Measurements from ENCODE around the gene MEX3A. TPM values are rescaled to one million over a fixed set of nuclear protein-coding genes. Genes with fewer than 3 reads are reported as not detected.
A peak's percentile ranks its signal among the peaks of the same experiment; 100 is the strongest.

The MEX3A gene
- total RNA-seq, 1 donor from 2014 or later, result 32.2 TPM

DNA sequence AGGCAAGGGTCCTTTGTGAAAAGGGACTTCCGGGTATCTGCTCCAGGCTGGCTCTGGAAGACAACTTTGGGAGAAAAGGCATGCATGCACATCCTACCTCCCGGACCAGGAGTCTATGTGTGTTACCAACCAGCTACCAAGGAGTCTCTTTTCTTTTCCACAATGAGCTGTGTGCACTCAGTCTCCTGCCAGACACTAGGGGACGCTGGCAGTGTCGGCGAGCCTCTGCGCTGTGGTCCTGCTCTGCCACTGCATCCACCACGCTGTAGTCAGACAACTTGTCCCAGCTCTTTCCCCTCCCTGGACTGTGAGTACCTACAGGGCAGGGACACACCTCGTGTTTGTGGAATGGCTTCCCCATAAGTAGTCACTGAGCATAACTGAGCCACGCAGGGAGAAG is 56.4 kb downstream of the MEX3A start:
- H3K4me1 Mint-ChIP-seq, result peaks cover 12% of the 10 kb centered on the region
- TF ChIP-seq EZH2 (IDR thresholded peaks at IDR 0.05), result no peak
- TF ChIP-seq, protein P1, sequence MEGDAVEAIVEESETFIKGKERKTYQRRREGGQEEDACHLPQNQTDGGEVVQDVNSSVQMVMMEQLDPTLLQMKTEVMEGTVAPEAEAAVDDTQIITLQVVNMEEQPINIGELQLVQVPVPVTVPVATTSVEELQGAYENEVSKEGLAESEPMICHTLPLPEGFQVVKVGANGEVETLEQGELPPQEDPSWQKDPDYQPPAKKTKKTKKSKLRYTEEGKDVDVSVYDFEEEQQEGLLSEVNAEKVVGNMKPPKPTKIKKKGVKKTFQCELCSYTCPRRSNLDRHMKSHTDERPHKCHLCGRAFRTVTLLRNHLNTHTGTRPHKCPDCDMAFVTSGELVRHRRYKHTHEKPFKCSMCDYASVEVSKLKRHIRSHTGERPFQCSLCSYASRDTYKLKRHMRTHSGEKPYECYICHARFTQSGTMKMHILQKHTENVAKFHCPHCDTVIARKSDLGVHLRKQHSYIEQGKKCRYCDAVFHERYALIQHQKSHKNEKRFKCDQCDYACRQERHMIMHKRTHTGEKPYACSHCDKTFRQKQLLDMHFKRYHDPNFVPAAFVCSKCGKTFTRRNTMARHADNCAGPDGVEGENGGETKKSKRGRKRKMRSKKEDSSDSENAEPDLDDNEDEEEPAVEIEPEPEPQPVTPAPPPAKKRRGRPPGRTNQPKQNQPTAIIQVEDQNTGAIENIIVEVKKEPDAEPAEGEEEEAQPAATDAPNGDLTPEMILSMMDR (IDR thresholded peaks at IDR 0.05), result peak; percentile 79

DNA sequence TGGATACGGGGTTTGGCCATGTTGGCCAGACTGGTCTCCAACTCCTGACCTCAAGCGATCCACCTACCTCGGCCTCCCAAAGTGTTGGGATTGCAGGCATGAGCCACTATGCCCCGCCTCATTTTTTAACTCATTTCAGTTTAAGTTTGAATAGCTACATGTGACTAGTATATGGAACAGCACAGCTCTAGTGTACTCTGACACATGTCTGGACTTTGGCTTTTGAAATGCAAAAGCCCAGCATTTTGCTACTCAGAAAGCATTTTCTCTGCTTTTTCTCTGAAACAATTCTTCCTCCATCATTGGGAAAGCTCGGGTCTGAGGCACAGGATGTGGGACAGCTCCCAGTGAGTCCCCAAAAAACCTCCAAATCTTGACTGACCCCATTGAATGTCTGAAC is 57.5 kb downstream of the MEX3A start:
- no peak overlapping the region for H3K9ac ChIP-seq
- Mint-ChIP-seq H3K27me3 (ENCODE audit: insufficient read depth, low read depth) (peaks cover 4% of the 10 kb centered on the region), H3K36me3 (peaks cover 2% of the 10 kb centered on the region), H3K9me3 (no peaks in the 10 kb centered on the region), H3K27ac (no peak overlapping the region), H3K4me1 (peaks cover 18% of the 10 kb centered on the region), H3K4me3 (no peak overlapping the region)
- peaks cover 9% of the 10 kb centered on the region for H3K79me2 ChIP-seq (ENCODE audit: low read depth)
- peaks cover 31% of the 10 kb centered on the region for H3K27me3 ChIP-seq
- no peak for TF ChIP-seq EZH2phosphoT487 (IDR thresholded peaks at IDR 0.05)
- no peak for DNase-seq (ENCODE audit: low spot score)
- peaks cover 4% of the 10 kb centered on the region for H3K4me1 ChIP-seq
- peaks cover 6% of the 10 kb centered on the region for H4K20me1 ChIP-seq (ENCODE audit: low read depth)
- no peaks in the 10 kb centered on the region for H3K9me3 ChIP-seq (ENCODE audit: low read depth)
- no peak overlapping the region for H2AFZ ChIP-seq (replicated peaks)
- no peaks in the 10 kb centered on the region for H3K36me3 ChIP-seq
- no peak overlapping the region for H3K4me2 ChIP-seq
- peaks cover 4% of the 10 kb centered on the region for H3F3A ChIP-seq (ENCODE audit: low read depth)
- no peak overlapping the region for H3K4me3 ChIP-seq
- no peak overlapping the region for H3K27ac ChIP-seq

More for the DNA sequence above, 56.4 kb downstream of the MEX3A start:
- H3K27ac ChIP-seq, result no peak overlapping the region
- H3F3A ChIP-seq (ENCODE audit: low read depth), result peaks cover 4% of the 10 kb centered on the region
- H3K9me3 Mint-ChIP-seq, result no peaks in the 10 kb centered on the region
- H3K27me3 Mint-ChIP-seq (ENCODE audit: insufficient read depth, low read depth), result peaks cover 2% of the 10 kb centered on the region
- peak overlapping the region; percentile 35 for H3K4me2 ChIP-seq
- peak overlapping the region; percentile 48 for H3K4me3 Mint-ChIP-seq
- peak; percentile 84 for DNase-seq (ENCODE audit: low spot score)
- H3K9ac ChIP-seq, result no peak overlapping the region
- peaks cover 2% of the 10 kb centered on the region for H3K4me1 ChIP-seq
- no peaks in the 10 kb centered on the region for H3K9me3 ChIP-seq (ENCODE audit: low read depth)
- H3K36me3 ChIP-seq, result no peaks in the 10 kb centered on the region
- H2AFZ ChIP-seq (replicated peaks), result peak overlapping the region; percentile 99
- H3K27me3 ChIP-seq, result peaks cover 31% of the 10 kb centered on the region
- no peaks in the 10 kb centered on the region for H3K79me2 ChIP-seq (ENCODE audit: low read depth)
- H4K20me1 ChIP-seq (ENCODE audit: low read depth), result no peaks in the 10 kb centered on the region
- H3K27ac Mint-ChIP-seq, result peak overlapping the region; percentile 28
- H3K36me3 Mint-ChIP-seq, result no peaks in the 10 kb centered on the region
- no peak overlapping the region for H3K4me3 ChIP-seq

Other genes with a start within 250 kb of the MEX3A start
- gene GON4L, start 225.3 kb downstream of the MEX3A start, total RNA-seq (ENCODE audit: low replicate concordance), result 31.4 and 41.8 TPM in 2 replicates
- 6.3 TPM in 2 replicates for gene SYT11, start 222.9 kb downstream of the MEX3A start, total RNA-seq (ENCODE audit: low replicate concordance)
- gene RIT1, start 171.1 kb downstream of the MEX3A start, total RNA-seq (ENCODE audit: low replicate concordance), result 41.5 and 51.3 TPM in 2 replicates
- 91.5 and 91.9 TPM in 2 replicates for gene KHDC4, start 148.1 kb downstream of the MEX3A start, total RNA-seq (ENCODE audit: low replicate concordance)
- gene RXFP4, start 140.8 kb downstream of the MEX3A start, total RNA-seq (ENCODE audit: low replicate concordance), result not detected in 2 replicates
- 79.7 and 108 TPM in 2 replicates for gene ARHGEF2, start 103.9 kb downstream of the MEX3A start, total RNA-seq (ENCODE audit: low replicate concordance)
- gene SSR2, start 61.5 kb downstream of the MEX3A start, total RNA-seq (ENCODE audit: low replicate concordance), result 293 and 314 TPM in 2 replicates
- 43.7 and 64.9 TPM in 2 replicates for gene UBQLN4, start 28.7 kb downstream of the MEX3A start, total RNA-seq (ENCODE audit: low replicate concordance)
- gene LAMTOR2, start 27.7 kb downstream of the MEX3A start, total RNA-seq (ENCODE audit: low replicate concordance), result 29.4 and 50.6 TPM in 2 replicates
- 2.4 and 7.7 TPM in 2 replicates for gene RAB25, start 21.3 kb downstream of the MEX3A start, total RNA-seq (ENCODE audit: low replicate concordance)
- 20.5 and 35.8 TPM in 2 replicates for gene LMNA, start 32.2 kb upstream of the MEX3A start, total RNA-seq (ENCODE audit: low replicate concordance)
- gene SEMA4A, start 71.1 kb upstream of the MEX3A start, total RNA-seq (ENCODE audit: low replicate concordance), result 0.69 and 1.8 TPM in 2 replicates
- gene SLC25A44, start 111.6 kb upstream of the MEX3A start, total RNA-seq (ENCODE audit: low replicate concordance), result 4.6 and 9.4 TPM in 2 replicates
- 99.3 and 103 TPM in 2 replicates for gene PMF1, start 130.5 kb upstream of the MEX3A start, total RNA-seq (ENCODE audit: low replicate concordance)
- 0.22 and 0.40 TPM in 2 replicates for gene BGLAP, start 159.7 kb upstream of the MEX3A start, total RNA-seq (ENCODE audit: low replicate concordance)
- 5.0 and 8.5 TPM in 2 replicates for gene PAQR6, start 165.6 kb upstream of the MEX3A start, total RNA-seq (ENCODE audit: low replicate concordance)
- gene SMG5, start 200.4 kb upstream of the MEX3A start, total RNA-seq (ENCODE audit: low replicate concordance), result 45.9 and 84.5 TPM in 2 replicates
- 1.7 and 3.2 TPM in 2 replicates for gene TMEM79, start 201.9 kb upstream of the MEX3A start, total RNA-seq (ENCODE audit: low replicate concordance)
- gene GLMP, start 213.2 kb upstream of the MEX3A start, total RNA-seq (ENCODE audit: low replicate concordance), result 38.7 and 52.3 TPM in 2 replicates
- 0.34 TPM in 1 of 2 replicates, not detected in the other for gene VHLL, start 216.8 kb upstream of the MEX3A start, total RNA-seq (ENCODE audit: low replicate concordance)